NOMO-1 (cell line): ENCODE data around the gene SHROOM3.

Experiments
- DNase-seq, 2 experiments: peaks; one replicate each; lab custom pipeline; 2025; ENCODE audit not compliant: unreplicated experiment in 2 of 2; lab: John Stamatoyannopoulos, UW

The SHROOM3 gene

DNA sequence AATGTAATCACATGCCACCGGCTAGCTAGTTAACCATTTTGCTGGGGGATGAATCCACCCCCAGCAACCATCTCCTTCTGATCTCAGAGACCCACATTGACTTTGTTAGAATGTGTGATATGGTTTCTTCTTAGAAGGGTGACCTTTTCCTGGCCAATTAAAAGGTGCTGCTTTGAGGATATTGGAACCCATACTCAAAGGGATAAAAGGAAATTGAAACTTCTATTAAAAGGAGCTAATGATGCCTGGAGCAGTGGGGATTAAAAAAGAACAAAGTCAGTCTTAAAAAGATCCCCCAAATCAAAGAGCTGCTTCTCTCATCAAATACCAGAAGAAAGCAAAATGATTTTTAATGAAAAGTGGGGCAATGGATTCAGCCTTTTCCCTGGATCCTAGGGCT lies 214.1 kb downstream of the SHROOM3 start:
- DNase-seq: no peak

DNA sequence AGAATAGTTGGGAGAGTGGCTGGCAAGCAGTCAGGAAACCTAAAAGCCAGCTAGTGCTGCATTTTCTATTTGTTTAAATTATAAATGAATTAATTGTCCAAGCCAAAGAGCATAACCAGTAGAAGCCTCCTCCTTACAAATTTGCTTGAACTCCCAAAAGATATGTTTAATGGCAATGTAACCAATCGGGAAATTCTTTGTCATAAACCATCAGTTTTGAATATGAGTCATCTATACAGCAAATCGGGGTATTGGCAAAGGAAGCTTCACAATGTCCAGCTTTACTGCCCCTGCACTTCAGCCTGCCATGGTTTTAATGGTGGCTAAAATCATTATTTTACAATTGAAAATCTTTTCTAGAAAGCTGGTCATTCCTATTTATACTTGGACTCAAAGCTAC lies 216.6 kb downstream of the SHROOM3 start:
- DNase-seq: no peak

DNA sequence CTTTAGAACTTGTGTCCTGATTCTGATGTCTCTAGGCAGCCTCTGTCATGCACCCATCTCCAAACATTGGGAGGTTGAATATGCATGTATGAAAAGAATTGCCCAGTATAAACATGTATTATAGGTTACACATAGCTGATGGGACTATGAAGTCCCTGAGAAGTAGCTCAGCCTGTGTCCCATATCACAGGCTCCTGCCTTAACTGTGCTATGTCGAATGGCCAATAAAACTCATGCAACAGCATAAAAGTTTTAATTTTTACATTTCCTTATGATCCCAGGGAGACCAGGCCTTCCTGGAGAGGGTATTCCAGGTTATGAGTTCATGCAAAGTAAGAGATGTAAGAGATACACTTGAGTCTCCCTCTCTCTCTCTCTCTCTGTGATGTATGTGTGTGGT lies 217.4 kb downstream of the SHROOM3 start:
- no peak for DNase-seq

DNA sequence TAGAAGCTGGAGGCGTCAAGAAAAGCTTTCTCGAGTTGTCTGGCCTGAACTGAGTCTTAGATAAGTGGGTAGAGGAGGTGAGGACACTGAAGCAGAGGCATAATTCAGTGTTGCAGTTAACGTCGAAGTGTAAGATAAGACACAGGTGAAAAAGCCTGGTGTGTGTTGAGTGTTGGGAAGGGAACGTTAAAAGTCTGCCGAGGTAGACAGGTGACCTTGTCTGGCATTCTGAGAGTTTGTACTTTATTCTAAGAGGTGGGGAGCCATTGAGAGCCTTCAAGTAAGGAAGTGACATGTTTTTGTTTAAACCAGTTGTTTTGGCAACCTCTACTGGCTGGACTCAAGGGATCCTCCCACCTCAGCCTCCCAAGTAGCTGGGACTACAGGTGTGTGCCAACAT lies 219.1 kb downstream of the SHROOM3 start:
- no peak for DNase-seq

DNA sequence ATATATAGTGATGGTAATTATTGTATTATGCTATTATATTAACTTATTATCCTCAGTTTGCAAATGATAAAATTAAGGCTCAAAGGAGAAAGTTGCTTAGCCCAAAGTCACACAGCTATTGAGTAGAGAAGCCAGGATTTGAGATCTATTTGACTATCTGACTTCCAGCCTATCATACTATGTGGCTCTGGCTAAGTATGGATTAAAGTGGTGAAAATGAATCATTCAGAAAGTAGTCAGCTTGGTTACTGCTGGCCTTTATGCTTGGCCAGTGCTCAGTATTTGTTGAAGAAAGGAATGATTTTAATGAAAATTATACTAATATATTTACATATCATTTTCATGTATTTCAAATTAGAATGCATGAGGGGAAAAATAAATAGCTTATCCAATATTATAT lies 219.8 kb downstream of the SHROOM3 start:
- no peak for DNase-seq

DNA sequence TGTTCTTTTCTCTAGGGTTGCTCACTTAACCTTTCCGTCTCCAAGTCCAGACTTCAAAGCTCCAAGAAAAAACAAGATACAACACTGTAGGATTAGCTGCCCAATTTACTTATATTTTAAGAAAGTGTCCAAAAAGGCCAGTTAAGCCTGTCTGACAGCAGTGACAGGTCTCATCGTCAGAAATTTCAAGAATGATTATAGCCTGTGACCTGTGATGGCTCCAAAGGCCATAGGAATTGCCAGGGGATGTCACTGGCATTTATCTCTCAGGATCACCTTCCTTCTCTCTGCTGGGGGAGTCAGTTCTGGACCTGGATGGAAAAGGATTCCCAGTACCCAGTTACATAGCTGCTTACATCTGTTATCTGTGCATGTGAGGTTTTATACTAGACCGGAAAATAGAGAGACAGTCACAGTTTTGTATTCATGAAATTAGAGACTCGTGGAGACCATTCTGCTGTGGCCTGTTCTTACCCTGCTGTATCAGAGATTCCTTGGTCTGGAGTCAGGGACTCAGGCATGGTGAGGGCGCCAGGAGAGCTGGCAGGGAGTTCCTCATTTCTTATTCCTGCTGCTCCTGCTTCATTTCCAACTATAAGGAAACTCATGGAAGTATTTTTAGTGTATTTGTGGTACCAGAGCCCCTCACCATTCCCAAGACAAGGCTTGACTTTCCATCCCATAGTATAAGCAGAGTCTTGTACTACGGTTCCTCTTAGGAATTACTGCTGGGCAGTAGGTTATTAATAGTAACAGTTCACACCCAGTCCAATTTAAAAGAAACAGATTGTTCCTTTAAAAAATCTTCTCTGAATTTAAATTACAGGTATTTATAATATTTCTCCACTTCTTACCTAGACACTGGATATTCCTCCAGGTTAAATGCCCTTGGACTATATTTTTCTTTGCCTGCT lies 220.8 kb downstream of the SHROOM3 start:
- DNase-seq: no peak

DNA sequence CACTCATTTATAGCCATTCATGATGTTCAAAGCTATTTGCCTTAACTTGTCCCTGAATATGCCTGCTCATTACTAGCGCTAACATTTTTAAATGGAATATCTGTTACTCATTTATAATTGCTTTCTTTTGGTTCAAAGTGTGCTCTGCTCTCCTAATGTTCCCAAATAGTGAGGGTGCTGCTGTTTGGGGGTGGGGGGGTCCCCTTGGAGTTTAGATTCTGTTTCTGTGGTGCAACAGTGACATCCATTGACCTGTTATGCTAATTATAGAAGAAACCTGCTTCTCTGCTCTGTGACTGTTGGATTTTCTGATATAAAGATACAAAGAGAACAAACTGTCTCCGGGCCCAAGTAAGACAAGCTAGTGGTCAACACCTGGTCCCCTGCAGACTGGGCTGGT lies 222.4 kb downstream of the SHROOM3 start:
- DNase-seq: no peak

DNA sequence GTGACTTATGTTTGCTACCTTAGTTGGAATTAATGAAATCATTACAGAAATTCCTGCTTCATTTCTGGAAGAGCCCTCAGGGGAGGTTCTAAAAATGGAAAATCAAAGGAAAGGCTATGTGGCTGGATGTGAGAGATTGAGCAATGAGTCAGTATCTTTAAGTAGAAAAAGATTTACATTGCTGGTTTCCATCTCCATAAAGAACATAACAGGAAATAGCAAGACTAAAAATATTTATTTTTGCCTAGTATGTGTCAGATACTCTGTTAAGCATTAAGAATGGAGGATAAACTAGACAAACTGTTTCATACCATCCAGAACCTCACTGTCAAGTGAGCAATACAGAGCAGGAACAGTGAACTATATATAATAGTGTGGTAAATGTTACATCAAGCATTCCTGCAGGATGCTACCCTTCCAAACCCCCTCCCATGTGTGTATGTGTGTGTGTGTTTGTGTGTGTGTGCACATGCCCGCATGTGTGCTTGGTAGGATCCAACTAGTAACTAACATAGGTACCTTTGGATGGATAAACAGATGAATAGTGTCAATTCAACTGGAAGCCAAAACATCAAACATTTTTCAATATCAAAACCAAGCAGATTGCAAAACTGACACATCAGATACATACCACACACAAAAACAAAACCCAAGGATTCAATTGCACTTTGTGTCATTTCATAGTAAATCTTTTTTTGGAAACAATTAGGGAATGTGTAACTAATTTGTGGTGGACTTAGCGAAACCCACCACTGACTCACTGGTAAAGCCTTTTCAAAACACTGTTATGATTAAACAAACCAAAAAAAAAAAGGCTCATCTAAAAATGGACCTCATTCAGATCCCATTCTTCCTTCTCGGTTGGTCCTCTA lies 223.4 kb downstream of the SHROOM3 start:
- DNase-seq: no peak

DNA sequence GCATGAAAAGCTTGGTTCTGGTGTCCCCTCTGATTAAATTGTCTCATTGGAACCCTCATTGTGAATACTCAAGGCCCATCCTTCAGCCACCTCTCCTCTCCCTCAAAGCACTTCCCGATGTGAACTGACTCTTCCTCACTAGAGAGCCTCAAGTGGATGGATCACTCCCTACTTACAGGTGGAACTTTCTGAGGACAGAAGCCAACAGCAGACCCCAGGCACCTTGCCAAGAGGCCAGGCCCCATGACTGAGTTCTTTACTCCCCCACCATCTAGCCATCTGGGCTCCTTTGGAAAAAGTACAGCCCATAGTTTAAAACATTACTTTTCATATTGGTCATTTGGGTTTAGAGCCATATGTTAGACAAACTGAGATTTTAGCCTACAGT lies 224.1 kb downstream of the SHROOM3 start:
- no peak for DNase-seq

DNA sequence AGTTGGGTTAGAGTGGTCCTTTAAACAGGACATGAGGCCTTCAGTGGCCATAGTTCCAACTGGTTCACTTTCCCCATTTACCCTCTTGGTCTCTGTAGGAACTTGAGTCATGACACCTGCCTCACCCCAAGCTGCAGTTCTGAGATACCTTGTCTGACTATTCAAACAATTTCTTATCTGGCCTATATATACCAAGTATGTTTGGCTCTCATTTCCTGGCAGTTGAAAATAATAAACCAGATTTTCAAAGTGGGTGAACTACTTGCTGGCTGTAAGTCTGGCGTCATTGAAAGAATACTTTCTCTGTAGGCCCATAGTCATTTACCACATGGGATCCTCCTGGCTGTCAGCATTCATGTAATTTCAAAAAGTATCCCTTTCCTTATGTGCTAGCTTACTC lies 228.8 kb downstream of the SHROOM3 start:
- no peak for DNase-seq

DNA sequence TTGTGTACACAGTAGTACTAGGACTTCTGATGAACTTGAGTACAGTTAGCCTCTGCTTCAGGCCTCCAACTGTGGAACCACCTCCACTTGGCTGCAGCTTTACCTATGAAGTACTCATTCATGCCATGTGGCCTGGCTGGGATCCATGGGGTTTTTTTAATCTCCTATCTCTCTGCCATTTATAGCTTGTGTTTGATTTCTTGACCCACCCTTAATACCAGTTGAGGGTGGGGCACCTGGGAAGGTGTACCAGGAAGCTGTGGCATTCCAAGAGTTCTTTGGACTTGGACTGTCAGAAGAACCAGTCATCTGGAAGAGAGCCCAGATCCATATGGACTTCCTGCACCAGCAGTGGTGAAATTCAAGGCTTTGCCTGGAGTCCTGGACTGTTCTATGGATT lies 230.1 kb downstream of the SHROOM3 start:
- no peak for DNase-seq

DNA sequence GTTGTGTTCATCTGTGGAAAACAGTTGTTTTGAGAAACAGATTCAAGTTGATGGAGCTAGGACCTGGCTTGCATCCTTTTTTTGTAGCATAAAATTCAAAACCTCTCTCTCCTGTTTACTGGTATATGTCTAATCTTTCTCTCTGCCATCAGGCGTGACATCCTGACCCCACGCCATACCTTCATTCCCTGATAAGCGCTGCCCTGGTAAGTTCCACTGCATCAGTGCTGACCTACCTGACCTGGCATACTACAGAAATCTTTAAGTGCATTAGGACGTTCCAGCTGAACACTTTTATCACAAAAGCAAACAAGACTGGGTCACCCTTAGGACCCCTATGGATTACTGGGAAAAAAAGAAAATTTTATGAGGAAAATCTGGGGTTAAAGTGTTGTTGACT lies 230.7 kb downstream of the SHROOM3 start:
- no peak for DNase-seq

DNA sequence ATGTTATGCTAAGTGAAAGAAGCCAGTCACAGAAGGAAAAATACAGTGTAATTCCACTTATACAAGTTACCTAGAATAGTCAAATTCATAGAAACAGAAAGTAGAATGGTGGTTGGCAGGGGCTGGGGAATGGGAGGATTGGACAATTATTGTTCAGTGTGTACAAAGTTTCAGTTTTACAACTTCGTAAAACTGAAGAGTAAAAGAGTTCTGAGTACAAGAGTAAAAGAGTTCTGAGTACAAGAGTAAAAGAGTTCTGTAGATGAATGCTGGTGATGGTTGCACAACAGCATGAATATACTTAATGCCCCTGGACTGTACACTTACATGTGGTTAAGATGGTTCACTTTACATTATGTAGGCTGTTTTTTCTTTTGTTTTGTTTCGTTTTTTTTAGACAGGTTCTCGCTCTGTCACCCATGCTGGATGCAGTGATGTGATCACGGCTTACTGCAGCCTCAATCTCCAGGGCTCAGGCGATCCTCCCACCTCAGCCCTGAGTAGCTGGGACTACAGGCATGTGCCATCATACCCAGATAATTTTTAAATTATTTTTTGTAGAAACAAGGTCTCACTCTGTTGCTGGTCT lies 232.0 kb downstream of the SHROOM3 start:
- no peak for DNase-seq

DNA sequence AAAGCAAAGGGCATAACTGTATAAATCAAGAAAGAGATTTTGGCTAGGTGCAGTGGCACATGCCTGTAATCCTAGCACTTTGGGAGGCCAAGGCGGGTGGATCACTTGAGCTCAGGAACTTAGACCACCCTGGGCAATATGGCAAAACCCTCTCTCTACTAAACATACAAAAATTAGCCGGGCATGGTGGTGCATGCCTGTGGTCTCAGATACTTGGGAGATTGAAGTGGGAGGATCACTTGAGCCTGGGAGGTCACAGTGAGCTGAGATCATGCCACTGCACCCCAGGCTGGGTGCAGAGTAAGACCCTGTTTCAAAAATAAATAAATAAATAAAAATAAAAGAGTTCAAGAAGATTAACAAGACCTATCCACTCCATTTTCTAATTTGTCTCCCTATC lies 235.6 kb downstream of the SHROOM3 start:
- no peak for DNase-seq

DNA sequence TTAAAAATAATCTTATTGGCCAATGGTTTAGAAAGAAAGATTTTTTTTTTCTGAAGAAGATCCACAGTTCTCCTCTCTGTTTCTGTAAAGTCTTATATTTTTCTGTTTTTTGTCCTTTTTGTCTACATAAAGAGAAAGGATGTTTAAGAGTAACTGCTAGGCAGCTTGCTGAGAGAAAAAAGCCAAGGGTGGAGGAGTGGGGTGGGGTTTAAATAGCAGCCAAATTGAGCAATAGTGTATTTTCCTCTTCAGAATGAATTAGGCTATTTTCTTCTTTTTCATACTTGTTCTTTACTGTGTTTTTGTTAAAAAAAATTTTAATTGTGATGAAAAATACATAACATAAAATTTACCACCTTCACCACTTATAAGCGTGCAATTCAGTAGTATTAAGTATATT lies 238.3 kb downstream of the SHROOM3 start:
- DNase-seq: no peak

DNA sequence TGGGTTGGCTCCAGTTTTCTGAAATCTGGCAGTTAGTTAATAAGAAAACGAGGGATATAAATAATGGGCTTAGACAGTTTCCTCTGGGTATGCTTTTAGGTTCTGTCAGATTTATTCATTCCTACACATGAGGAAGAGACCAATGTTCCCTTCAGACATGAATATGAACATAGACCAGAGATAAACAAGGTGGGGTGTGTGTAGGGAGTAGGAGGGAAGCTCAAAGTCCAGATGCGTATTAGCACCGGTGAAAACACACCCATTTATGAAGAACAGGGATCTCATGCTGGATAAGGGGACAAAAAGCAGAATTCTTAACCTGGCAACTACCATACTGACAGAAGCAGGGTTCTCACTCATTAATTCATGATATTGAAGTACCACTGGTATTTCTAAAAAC lies 240.0 kb downstream of the SHROOM3 start:
- no peak for DNase-seq

DNA sequence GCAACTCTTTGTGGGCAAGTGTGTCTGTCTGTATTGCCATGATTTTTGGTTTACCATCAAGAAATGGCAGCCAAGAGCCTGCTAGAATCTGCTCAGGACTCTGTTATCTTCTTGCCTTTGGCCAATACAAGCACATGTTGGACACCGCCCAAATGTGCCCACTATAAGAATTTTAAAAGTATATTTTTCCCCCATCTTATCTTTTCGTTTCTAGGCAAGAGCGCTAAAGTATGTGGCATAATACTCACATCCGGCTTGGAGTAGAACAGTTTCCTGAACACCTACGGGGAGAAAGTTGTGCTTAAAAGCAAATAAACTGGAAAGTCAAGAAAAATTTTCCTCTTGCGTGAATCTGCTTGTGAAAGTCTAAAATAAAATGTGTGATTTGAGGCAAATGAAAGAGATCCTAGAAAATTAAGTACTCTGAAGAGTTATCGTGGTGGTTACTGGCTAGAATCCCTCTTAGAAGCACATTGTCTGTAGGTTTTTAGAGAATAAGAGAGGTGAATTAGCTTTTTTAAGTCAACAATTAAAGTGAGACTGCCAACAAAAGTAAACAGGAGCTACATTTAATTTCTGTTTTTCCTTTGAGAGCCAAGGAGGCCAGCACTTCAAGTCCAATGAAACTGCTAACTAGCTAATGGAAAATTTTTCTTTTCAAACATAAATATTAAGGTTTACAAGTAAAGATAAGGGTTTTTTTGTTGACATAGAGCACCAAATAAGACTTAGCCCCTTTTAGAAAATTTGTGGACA lies 242.7 kb downstream of the SHROOM3 start:
- no peak for DNase-seq

DNA sequence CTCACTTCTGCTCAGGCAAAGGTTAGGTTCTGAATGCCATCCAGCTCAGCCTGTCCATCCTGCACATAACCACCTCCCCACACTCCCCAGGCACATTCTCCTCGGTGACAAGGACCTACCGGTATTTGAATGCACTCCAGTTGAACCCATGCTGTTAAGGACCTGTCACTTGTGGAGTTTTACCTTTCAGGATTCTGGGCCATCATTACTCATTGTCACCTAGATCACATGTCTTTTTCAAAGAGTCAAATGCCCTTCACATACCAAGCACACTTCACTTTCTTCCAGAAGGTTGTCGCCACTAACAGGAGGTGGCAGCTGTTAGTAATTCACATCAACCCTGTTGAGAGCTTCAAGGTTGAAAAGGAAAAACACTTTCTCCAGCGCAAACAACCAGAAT lies 244.7 kb downstream of the SHROOM3 start:
- no peak for DNase-seq

DNA sequence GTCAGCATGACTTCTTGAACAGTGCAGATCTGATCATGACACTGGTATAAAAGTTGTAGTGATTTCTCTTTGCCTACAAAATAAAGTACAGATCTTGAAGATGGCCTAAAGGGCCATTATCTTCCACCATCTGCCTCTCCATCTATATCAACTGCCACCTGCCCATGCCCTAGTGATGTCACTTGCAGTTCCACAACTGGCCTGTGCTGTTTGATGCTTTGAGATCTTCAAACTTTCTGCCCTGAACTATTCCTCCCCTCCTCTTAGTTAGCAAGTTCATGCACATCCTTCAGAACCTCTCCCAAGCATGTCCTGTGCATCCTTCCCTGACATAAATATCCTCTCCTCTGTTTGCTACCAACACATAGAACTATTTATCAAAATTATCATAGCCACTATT lies 245.9 kb downstream of the SHROOM3 start:
- DNase-seq: no peak

DNA sequence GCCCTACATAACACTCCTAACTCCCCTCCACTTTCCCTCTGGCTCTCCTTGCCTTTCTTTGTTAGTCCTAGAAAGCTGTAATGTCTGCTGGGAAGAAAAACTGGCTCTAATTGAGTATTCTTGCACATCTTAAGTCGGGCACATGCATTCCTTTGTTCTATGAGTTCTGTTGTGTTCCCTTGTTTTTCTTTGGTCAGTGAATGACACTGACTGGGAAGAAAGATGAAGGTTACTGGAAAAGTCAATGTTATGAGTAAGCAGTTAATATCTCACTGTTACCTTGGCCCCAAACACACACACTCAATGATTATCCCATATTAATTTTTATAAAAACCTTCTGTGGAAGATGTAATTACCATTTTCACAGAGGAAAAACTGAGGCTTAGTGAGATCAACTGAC lies 247.0 kb downstream of the SHROOM3 start:
- no peak for DNase-seq

DNA sequence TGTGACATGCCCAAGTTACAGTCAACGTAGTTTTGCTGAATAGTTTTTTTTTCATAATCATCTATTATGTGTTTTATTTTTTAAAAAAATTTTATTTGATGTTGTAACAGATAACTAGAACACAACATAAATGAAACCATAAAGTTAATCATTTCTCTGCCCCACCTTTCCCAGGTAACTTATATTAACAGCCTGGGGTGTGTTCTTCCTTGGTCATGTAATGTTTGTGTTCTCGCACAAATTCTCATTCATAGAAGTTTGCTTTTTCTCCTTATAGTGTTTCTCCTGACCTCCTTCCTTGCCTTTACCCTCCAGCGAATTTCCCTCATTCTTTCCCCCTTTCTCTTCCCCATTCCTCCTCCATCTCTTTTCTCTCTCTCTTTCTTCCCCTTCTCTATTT lies 248.1 kb downstream of the SHROOM3 start:
- no peak for DNase-seq
